Measurements from ENCODE around the gene KIAA1549. TPM values are rescaled to one million over a fixed set of nuclear protein-coding genes. Genes with fewer than 3 reads are reported as not detected.

The KIAA1549 gene
- total RNA-seq, 1 donor from 2014 or later: 5.8 TPM

GRCh38 chr7:138970952-138971351 lies 10.2 kb downstream of the KIAA1549 start:
- no peak for TF ChIP-seq CTCF (IDR thresholded peaks at IDR 0.05; ENCODE audit: insufficient read depth, low read length, poor library complexity, severe bottlenecking)
- Histone ChIP-seq H3K4me3 (ENCODE audit: low read depth, low read length) (no peak overlapping the region), H3K36me3 (ENCODE audit: control insufficient read depth, insufficient read depth, low read length) (no peaks in the 10 kb centered on the region), H3K27me3 (ENCODE audit: control insufficient read depth, insufficient read depth, low read length) (no peaks in the 10 kb centered on the region)
- no peak for DNase-seq (ENCODE audit: low read depth)

GRCh38 chr7:138970446-138970845 lies 10.7 kb downstream of the KIAA1549 start:
- no peak for DNase-seq (ENCODE audit: low read depth)
- no peak for TF ChIP-seq CTCF (IDR thresholded peaks at IDR 0.05; ENCODE audit: insufficient read depth, low read length, poor library complexity, severe bottlenecking)
- H3K4me3 ChIP-seq (ENCODE audit: low read depth, low read length): no peak overlapping the region

GRCh38 chr7:138967159-138967558 lies 14.0 kb downstream of the KIAA1549 start:
- no peaks in the 10 kb centered on the region for H3K36me3 ChIP-seq (ENCODE audit: control insufficient read depth, insufficient read depth, low read length)
- TF ChIP-seq CTCF (IDR thresholded peaks at IDR 0.05; ENCODE audit: insufficient read depth, low read length, poor library complexity, severe bottlenecking): no peak
- DNase-seq (ENCODE audit: low read depth): no peak
- no peaks in the 10 kb centered on the region for H3K27me3 ChIP-seq (ENCODE audit: control insufficient read depth, insufficient read depth, low read length)
- no peak overlapping the region for H3K4me3 ChIP-seq (ENCODE audit: low read depth, low read length)

More at GRCh38 chr7:138970446-138970845, 10.7 kb downstream of the KIAA1549 start:
- H3K27me3 ChIP-seq (ENCODE audit: control insufficient read depth, insufficient read depth, low read length): no peaks in the 10 kb centered on the region
- H3K36me3 ChIP-seq (ENCODE audit: control insufficient read depth, insufficient read depth, low read length): no peaks in the 10 kb centered on the region

GRCh38 chr7:138964624-138965436 lies 16.4 kb downstream of the KIAA1549 start:
- Histone ChIP-seq H3K4me3 (ENCODE audit: low read depth, low read length) (no peak overlapping the region), H3K27me3 (ENCODE audit: control insufficient read depth, insufficient read depth, low read length) (no peaks in the 10 kb centered on the region), H3K36me3 (ENCODE audit: control insufficient read depth, insufficient read depth, low read length) (no peaks in the 10 kb centered on the region)
- no peak for TF ChIP-seq CTCF (IDR thresholded peaks at IDR 0.05; ENCODE audit: insufficient read depth, low read length, poor library complexity, severe bottlenecking)
- no peak for DNase-seq (ENCODE audit: low read depth)

GRCh38 chr7:138963675-138964074 lies 17.5 kb downstream of the KIAA1549 start:
- no peak overlapping the region for H3K4me3 ChIP-seq (ENCODE audit: low read depth, low read length)
- H3K36me3 ChIP-seq (ENCODE audit: control insufficient read depth, insufficient read depth, low read length): no peaks in the 10 kb centered on the region
- DNase-seq (ENCODE audit: low read depth): no peak
- no peak for TF ChIP-seq CTCF (IDR thresholded peaks at IDR 0.05; ENCODE audit: insufficient read depth, low read length, poor library complexity, severe bottlenecking)
- H3K27me3 ChIP-seq (ENCODE audit: control insufficient read depth, insufficient read depth, low read length): no peaks in the 10 kb centered on the region
